Neural cell (in vitro differentiated cells): ENCODE results near the gene ANO5. TPM values are rescaled to one million over a fixed set of nuclear protein-coding genes. Genes with fewer than 3 reads are reported as not detected.

Experiments
- H2AFZ ChIP-seq: fragments of 200-600, 300-800 bp; sonication (generic), shearing (Covaris generic); 2 replicates; pipeline ENCODE4 v1.6.0; 2014; ENCODE audit warnings: low read depth, mild to moderate bottlenecking, antibody characterized with exemption, low read length, moderate library complexity
- H3F3A ChIP-seq: fragments of 200-600 bp; shearing (Covaris generic); 2 replicates; pipeline ENCODE4 v1.6.1; 2016; ENCODE audit warnings: mild to moderate bottlenecking, moderate library complexity, mixed read lengths, antibody characterized with exemption, low read length; ENCODE audit not compliant: insufficient read depth, poor library complexity, severe bottlenecking
- H3K27ac ChIP-seq: fragments of 200-600, 300-800 bp; sonication (generic), shearing (Covaris generic); 2 replicates; pipeline ENCODE4 v1.5.1; 2014; ENCODE audit warnings: mild to moderate bottlenecking, low read length, moderate library complexity
- H3K27me3 ChIP-seq: fragments of 300-800, 200-600 bp; sonication (generic), shearing (Covaris generic); 2 replicates; pipeline ENCODE4 v1.6.0; 2014; ENCODE audit warnings: mild to moderate bottlenecking, low read depth, low read length, moderate library complexity; ENCODE audit not compliant: insufficient read depth
- H3K36me3 ChIP-seq: fragments of 300-800, 200-600 bp; sonication (generic), shearing (Covaris generic); 2 replicates; pipeline ENCODE4 v1.5.1; 2014; ENCODE audit warnings: mild to moderate bottlenecking, antibody characterized with exemption, low read length, moderate library complexity; ENCODE audit not compliant: insufficient read depth
- H3K4me2 ChIP-seq: fragments of 300-800, 200-600 bp; sonication (generic), shearing (Covaris generic); 2 replicates; pipeline ENCODE4 v1.6.0; 2014; ENCODE audit warnings: mild to moderate bottlenecking, low read length
- H3K4me3 ChIP-seq: fragments of 300-800, 200-600 bp; sonication (generic), shearing (Covaris generic); 2 replicates; pipeline ENCODE4 v1.5.1; 2014; ENCODE audit warnings: mild to moderate bottlenecking, low read length, moderate library complexity
- H3K79me2 ChIP-seq: fragments of 200-600 bp; shearing (Covaris generic); replicated peaks from 2 replicates; pipeline ENCODE4 v1.6.0; 2014; ENCODE audit warnings: mild to moderate bottlenecking, low read length, moderate library complexity; ENCODE audit not compliant: insufficient read depth
- H3K9ac ChIP-seq: fragments of 300-800, 200-600 bp; sonication (generic), shearing (Covaris generic); 2 replicates; pipeline ENCODE4 v1.6.1; 2016; ENCODE audit warnings: mild to moderate bottlenecking, low read length, mixed read lengths
- H3K9me2 ChIP-seq: fragments of 200-600 bp; shearing (Covaris generic); 2 replicates; pipeline ENCODE4 v1.6.1; 2016; ENCODE audit warnings: mild to moderate bottlenecking, low read length, mixed read lengths; ENCODE audit not compliant: insufficient read depth
- H3K9me3 ChIP-seq: fragments of 200-600, 300-800 bp; sonication (generic), shearing (Covaris generic); 2 replicates; pipeline ENCODE4 v1.6.1; 2016; ENCODE audit warnings: mild to moderate bottlenecking, mixed run types, low read length, moderate library complexity, mixed read lengths
- H4K20me1 ChIP-seq: fragments of 200-600 bp; shearing (Covaris generic); 2 replicates; pipeline ENCODE4 v1.6.1; 2016; ENCODE audit warnings: mild to moderate bottlenecking, mixed run types; ENCODE audit not compliant: insufficient read depth
- EP300 ChIP-seq: fragments of 450-650 bp; conservative IDR thresholded peaks from 2 replicates; pipeline ENCODE4 v1.6.1; 2014; ENCODE audit warnings: antibody characterized with exemption, mild to moderate bottlenecking, moderate library complexity; ENCODE audit not compliant: poor library complexity, severe bottlenecking
- EZH2 ChIP-seq: fragments of 200-600, 300-800 bp; shearing (Covaris generic), sonication (generic); IDR thresholded peaks from 2 replicates; pipeline ENCODE4 v1.6.1; 2014; ENCODE audit warnings: antibody characterized with exemption, low read length, borderline replicate concordance, mild to moderate bottlenecking; ENCODE audit not compliant: insufficient read depth, poor library complexity, severe bottlenecking
- MXI1 ChIP-seq: fragments of 450-650 bp; conservative IDR thresholded peaks from 2 replicates; pipeline ENCODE4 v1.6.1; 2014; ENCODE audit warnings: antibody characterized with exemption, mild to moderate bottlenecking; ENCODE audit not compliant: poor library complexity, severe bottlenecking
- POLR2AphosphoS5 ChIP-seq: IDR thresholded peaks from 2 replicates; pipeline ENCODE4 v1.6.1; 2012
- RAD21 ChIP-seq: fragments of 450-650 bp; conservative IDR thresholded peaks from 2 replicates; pipeline ENCODE4 v1.6.1; 2014; ENCODE audit warnings: antibody characterized with exemption, mild to moderate bottlenecking, moderate library complexity
- REST ChIP-seq: IDR thresholded peaks from 2 replicates; pipeline ENCODE4 v1.6.1; 2012; ENCODE audit warnings: borderline replicate concordance
- SMC3 ChIP-seq: fragments of 450-650 bp; conservative IDR thresholded peaks from 2 replicates; pipeline ENCODE4 v1.6.1; 2014; ENCODE audit warnings: antibody characterized with exemption, mild to moderate bottlenecking, moderate library complexity; ENCODE audit not compliant: poor library complexity
- TAF1 ChIP-seq: IDR thresholded peaks from 2 replicates; pipeline ENCODE4 v1.6.1; 2012; ENCODE audit warnings: low read depth
- polyA plus RNA-seq: library from polyadenylated mRNA; depleted of rRNA; stranded (reverse); fragments of >200 nt; gene quantifications from 2 replicates; pipeline ENCODE4 v1.2.3, GENCODE V29; 2014
- TF ChIP-seq, protein P1 (sequence below): fragments of 450-650 bp; IDR thresholded peaks from 2 replicates; pipeline ENCODE4 v1.5.1; 2014; ENCODE audit warnings: antibody characterized with exemption, mild to moderate bottlenecking, moderate library complexity; ENCODE audit not compliant: poor library complexity, severe bottlenecking

ANO5 gene
- polyA plus RNA-seq, 1 donor from 2014 or later: 3.6 TPM

- Histone ChIP-seq H2AFZ (peak overlapping the region; percentile 10), H3K27me3 (no peaks in the 10 kb centered on the region), H4K20me1 (no peaks in the 10 kb centered on the region), H3K79me2 (no peaks in the 10 kb centered on the region), H3F3A (no peaks in the 10 kb centered on the region), H3K27ac (no peak overlapping the region), H3K36me3 (no peaks in the 10 kb centered on the region), H3K9me2 (no peaks in the 10 kb centered on the region), H3K9me3 (no peaks in the 10 kb centered on the region), H3K9ac (no peak overlapping the region), H3K4me3 (no peak overlapping the region), H3K4me2 (no peak overlapping the region)
- no peak for TF ChIP-seq EZH2
- no peak for TF ChIP-seq TAF1
- peak; percentile 78 for TF ChIP-seq SMC3
- TF ChIP-seq RAD21: peak; percentile 71
- TF ChIP-seq, protein P1, sequence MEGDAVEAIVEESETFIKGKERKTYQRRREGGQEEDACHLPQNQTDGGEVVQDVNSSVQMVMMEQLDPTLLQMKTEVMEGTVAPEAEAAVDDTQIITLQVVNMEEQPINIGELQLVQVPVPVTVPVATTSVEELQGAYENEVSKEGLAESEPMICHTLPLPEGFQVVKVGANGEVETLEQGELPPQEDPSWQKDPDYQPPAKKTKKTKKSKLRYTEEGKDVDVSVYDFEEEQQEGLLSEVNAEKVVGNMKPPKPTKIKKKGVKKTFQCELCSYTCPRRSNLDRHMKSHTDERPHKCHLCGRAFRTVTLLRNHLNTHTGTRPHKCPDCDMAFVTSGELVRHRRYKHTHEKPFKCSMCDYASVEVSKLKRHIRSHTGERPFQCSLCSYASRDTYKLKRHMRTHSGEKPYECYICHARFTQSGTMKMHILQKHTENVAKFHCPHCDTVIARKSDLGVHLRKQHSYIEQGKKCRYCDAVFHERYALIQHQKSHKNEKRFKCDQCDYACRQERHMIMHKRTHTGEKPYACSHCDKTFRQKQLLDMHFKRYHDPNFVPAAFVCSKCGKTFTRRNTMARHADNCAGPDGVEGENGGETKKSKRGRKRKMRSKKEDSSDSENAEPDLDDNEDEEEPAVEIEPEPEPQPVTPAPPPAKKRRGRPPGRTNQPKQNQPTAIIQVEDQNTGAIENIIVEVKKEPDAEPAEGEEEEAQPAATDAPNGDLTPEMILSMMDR: peak; percentile 73
- TF ChIP-seq REST: no peak
- no peak for TF ChIP-seq POLR2AphosphoS5
- no peak for TF ChIP-seq EP300
- TF ChIP-seq MXI1: no peak
Observed at GRCh38 chr11:22244986-22245592, 52.2 kb downstream of the ANO5 start.

GRCh38 chr11:22246992-22247391 lies 54.1 kb downstream of the ANO5 start:
- Histone ChIP-seq H3K79me2 (no peaks in the 10 kb centered on the region), H3K27ac (no peak overlapping the region), H3K9ac (no peak overlapping the region), H3K36me3 (no peaks in the 10 kb centered on the region), H3K9me3 (no peaks in the 10 kb centered on the region), H3K4me2 (no peak overlapping the region), H2AFZ (no peak overlapping the region), H3K27me3 (no peaks in the 10 kb centered on the region), H3K9me2 (no peaks in the 10 kb centered on the region), H3K4me3 (no peak overlapping the region), H3F3A (no peaks in the 10 kb centered on the region), H4K20me1 (no peaks in the 10 kb centered on the region)
- TF ChIP-seq MXI1: no peak

GRCh38 chr11:22249871-22250270 lies 57.0 kb downstream of the ANO5 start:
- Histone ChIP-seq H3F3A (no peaks in the 10 kb centered on the region), H3K27ac (no peak overlapping the region), H2AFZ (no peak overlapping the region), H3K27me3 (no peaks in the 10 kb centered on the region), H3K9me2 (no peaks in the 10 kb centered on the region), H3K36me3 (no peaks in the 10 kb centered on the region), H4K20me1 (no peaks in the 10 kb centered on the region), H3K4me3 (no peak overlapping the region), H3K9ac (no peak overlapping the region), H3K79me2 (no peaks in the 10 kb centered on the region), H3K9me3 (no peaks in the 10 kb centered on the region), H3K4me2 (no peak overlapping the region)
- no peak for TF ChIP-seq REST
- TF ChIP-seq MXI1: no peak
- no peak for TF ChIP-seq EZH2
